ENCODE measurements around the gene SPINK1.

The SPINK1 gene

GRCh38 chr5:147780924-147781573, 50.4 kb downstream of the SPINK1 start:
- TF ChIP-seq MAX (IDR thresholded peaks at IDR 0.05), result no peak
- TF ChIP-seq, protein P1, sequence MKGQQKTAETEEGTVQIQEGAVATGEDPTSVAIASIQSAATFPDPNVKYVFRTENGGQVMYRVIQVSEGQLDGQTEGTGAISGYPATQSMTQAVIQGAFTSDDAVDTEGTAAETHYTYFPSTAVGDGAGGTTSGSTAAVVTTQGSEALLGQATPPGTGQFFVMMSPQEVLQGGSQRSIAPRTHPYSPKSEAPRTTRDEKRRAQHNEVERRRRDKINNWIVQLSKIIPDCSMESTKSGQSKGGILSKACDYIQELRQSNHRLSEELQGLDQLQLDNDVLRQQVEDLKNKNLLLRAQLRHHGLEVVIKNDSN (IDR thresholded peaks at IDR 0.05), result no peak
- TF ChIP-seq NFIC (IDR thresholded peaks at IDR 0.05), result no peak
- no peak for TF ChIP-seq CREB1 (IDR thresholded peaks at IDR 0.05; ENCODE audit: low read depth)
- TF ChIP-seq TEAD4 (IDR thresholded peaks at IDR 0.05), result no peak
- TF ChIP-seq YY1 (IDR thresholded peaks at IDR 0.05; ENCODE audit: low read depth), result no peak
- TF ChIP-seq EGR1 (IDR thresholded peaks at IDR 0.05), result no peak
- TF ChIP-seq TCF12 (IDR thresholded peaks at IDR 0.05; ENCODE audit: low read depth), result no peak
- no peak for TF ChIP-seq REST (IDR thresholded peaks at IDR 0.05; ENCODE audit: low read depth)
- TF ChIP-seq TAF1 (IDR thresholded peaks at IDR 0.05; ENCODE audit: low read depth), result no peak
- no peak for TF ChIP-seq EP300 (IDR thresholded peaks at IDR 0.05; ENCODE audit: borderline replicate concordance)
- no peak for TF ChIP-seq RAD21 (IDR thresholded peaks at IDR 0.05; ENCODE audit: low read depth)
- TF ChIP-seq ZBTB7A (IDR thresholded peaks at IDR 0.05; ENCODE audit: low read depth), result no peak
- no peak for TF ChIP-seq FOXM1 (IDR thresholded peaks at IDR 0.05; ENCODE audit: borderline replicate concordance, low read depth)
- no peak for TF ChIP-seq CEBPB (IDR thresholded peaks at IDR 0.05)

DNA sequence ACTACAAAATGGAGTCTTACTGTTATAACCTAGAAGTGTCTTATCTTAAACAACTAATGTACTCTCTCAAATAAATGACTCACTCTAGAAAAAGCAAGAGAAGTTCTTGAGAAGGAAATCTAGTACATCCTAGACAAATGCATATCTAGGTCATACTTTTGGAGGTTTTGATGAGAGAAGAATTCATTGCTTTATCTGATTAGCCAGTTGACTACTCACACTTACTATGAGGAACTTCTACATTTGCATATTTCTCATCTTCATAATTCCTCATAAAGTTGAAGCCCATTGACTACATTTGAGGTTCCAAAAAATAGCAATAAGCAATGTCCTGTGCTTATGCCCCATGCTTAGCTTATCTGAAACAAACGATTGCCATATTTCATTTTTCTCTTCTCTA, 51.8 kb downstream of the SPINK1 start:
- TF ChIP-seq REST (IDR thresholded peaks at IDR 0.05; ENCODE audit: low read depth) (no peak), ZBTB7A (IDR thresholded peaks at IDR 0.05; ENCODE audit: low read depth) (no peak), CREB1 (IDR thresholded peaks at IDR 0.05; ENCODE audit: low read depth) (no peak), FOXM1 (IDR thresholded peaks at IDR 0.05; ENCODE audit: borderline replicate concordance, low read depth) (no peak), TAF1 (IDR thresholded peaks at IDR 0.05; ENCODE audit: low read depth) (no peak), CEBPB (IDR thresholded peaks at IDR 0.05) (no peak), TEAD4 (IDR thresholded peaks at IDR 0.05) (no peak), MAX (IDR thresholded peaks at IDR 0.05) (no peak), EGR1 (IDR thresholded peaks at IDR 0.05) (no peak), NFIC (IDR thresholded peaks at IDR 0.05) (no peak), RAD21 (IDR thresholded peaks at IDR 0.05; ENCODE audit: low read depth) (no peak), YY1 (IDR thresholded peaks at IDR 0.05; ENCODE audit: low read depth) (no peak), EP300 (IDR thresholded peaks at IDR 0.05; ENCODE audit: borderline replicate concordance) (no peak), TCF12 (IDR thresholded peaks at IDR 0.05; ENCODE audit: low read depth) (no peak)
- TF ChIP-seq, protein P1 (IDR thresholded peaks at IDR 0.05), result no peak

DNA sequence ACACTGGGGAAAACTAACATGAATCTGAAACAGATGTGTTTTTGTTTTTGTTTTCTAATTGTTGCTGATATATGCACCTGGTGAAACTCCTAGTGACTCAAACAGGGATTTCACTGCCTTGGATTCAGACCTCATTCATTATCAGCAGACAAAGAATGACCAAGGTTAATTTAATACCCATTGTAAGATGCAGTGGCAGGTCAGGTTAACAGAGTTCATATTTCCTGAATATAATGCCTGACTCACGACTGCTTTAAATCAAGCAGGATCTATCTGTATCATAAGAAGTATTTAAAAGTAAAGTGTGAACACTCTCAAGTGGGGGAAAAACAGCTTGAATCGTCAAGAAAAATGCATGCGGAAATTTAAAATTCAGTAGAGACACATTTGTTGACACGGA, 54.5 kb downstream of the SPINK1 start:
- TF ChIP-seq EP300 (IDR thresholded peaks at IDR 0.05; ENCODE audit: borderline replicate concordance), result no peak
- no peak for TF ChIP-seq CREB1 (IDR thresholded peaks at IDR 0.05; ENCODE audit: low read depth)
- TF ChIP-seq ZBTB7A (IDR thresholded peaks at IDR 0.05; ENCODE audit: low read depth), result no peak
- TF ChIP-seq TCF12 (IDR thresholded peaks at IDR 0.05; ENCODE audit: low read depth), result no peak
- no peak for TF ChIP-seq NFIC (IDR thresholded peaks at IDR 0.05)
- no peak for TF ChIP-seq TEAD4 (IDR thresholded peaks at IDR 0.05)
- no peak for TF ChIP-seq RAD21 (IDR thresholded peaks at IDR 0.05; ENCODE audit: low read depth)
- no peak for TF ChIP-seq FOXM1 (IDR thresholded peaks at IDR 0.05; ENCODE audit: borderline replicate concordance, low read depth)
- TF ChIP-seq YY1 (IDR thresholded peaks at IDR 0.05; ENCODE audit: low read depth), result no peak
- TF ChIP-seq MAX (IDR thresholded peaks at IDR 0.05), result no peak
- TF ChIP-seq, protein P1 (IDR thresholded peaks at IDR 0.05), result no peak

Data from Ishikawa (cell line).